Fibroblast of lung (primary cell): ENCODE data around the gene BLOC1S6. TPM values are rescaled to one million over a fixed set of nuclear protein-coding genes. Genes with fewer than 3 reads are reported as not detected.
"Not testable (repeated sequence)": the region's sequence is repeated elsewhere in the genome, so short reads cannot be mapped to it uniquely, and the experiment has no call there.

ENCODE experiments used
- DNase-seq, 2 donors: peaks; one replicate each; pipeline versions ENCODE4 v3.0.0 to v3.0.0-alpha.2; 2010; ENCODE audit warnings: low read depth in 2 of 2
- H2AFZ ChIP-seq: 2 replicates; pipeline ENCODE4 v1.5.1; 2012; ENCODE audit warnings: low read length, control low read depth, inconsistent platforms
- H3K27ac ChIP-seq: 2 replicates; pipeline ENCODE4 v1.5.1; 2011; ENCODE audit warnings: low read length, control low read depth; ENCODE audit not compliant: insufficient read depth
- H3K27me3 ChIP-seq: 2 replicates; pipeline ENCODE4 v1.5.1; 2011; ENCODE audit warnings: mild to moderate bottlenecking, low read length; ENCODE audit not compliant: control insufficient read depth, insufficient read depth
- H3K36me3 ChIP-seq: 2 replicates; pipeline ENCODE4 v1.5.1; 2011; ENCODE audit warnings: low read length; ENCODE audit not compliant: control insufficient read depth, insufficient read depth
- H3K4me1 ChIP-seq: 2 replicates; pipeline ENCODE4 v1.5.1; 2011; ENCODE audit warnings: low read length; ENCODE audit not compliant: control insufficient read depth, insufficient read depth; ENCODE audit errors: extremely low read depth
- H3K4me2 ChIP-seq: 2 replicates; pipeline ENCODE4 v1.5.1; 2011; ENCODE audit warnings: low read length, control low read depth; ENCODE audit not compliant: insufficient read depth; ENCODE audit errors: extremely low read depth
- H3K4me3 ChIP-seq, 4 experiments: fragments of 200-600 bp in 1 of 4; sonication (generic) in 1 of 4; replicated peaks in 1 of 4; 2 replicates each; pipeline ENCODE4 v1.5.1; 2011 to 2016; ENCODE audit warnings: low read length in 4 of 4, low read depth in 3 of 4, mild to moderate bottlenecking in 3 of 4, control low read depth in 2 of 4, inconsistent platforms in 1 of 4, mixed read lengths in 1 of 4; ENCODE audit not compliant: insufficient read depth in 1 of 4; ENCODE audit errors: control extremely low read depth in 1 of 4
- H3K79me2 ChIP-seq: 2 replicates; pipeline ENCODE4 v1.5.1; 2012; ENCODE audit warnings: mild to moderate bottlenecking, low read length, inconsistent platforms; ENCODE audit not compliant: control insufficient read depth, insufficient read depth
- H3K9ac ChIP-seq: 2 replicates; pipeline ENCODE4 v1.5.1; 2011; ENCODE audit warnings: mild to moderate bottlenecking, low read length, control low read depth; ENCODE audit not compliant: insufficient read depth
- H3K9me3 ChIP-seq: 2 replicates; pipeline ENCODE4 v1.5.1; 2012; ENCODE audit warnings: low read depth, low read length; ENCODE audit not compliant: control insufficient read depth, insufficient read depth
- H4K20me1 ChIP-seq: 2 replicates; pipeline ENCODE4 v1.5.1; 2011; ENCODE audit warnings: low read length; ENCODE audit not compliant: control insufficient read depth, insufficient read depth; ENCODE audit errors: extremely low read depth
- CTCF ChIP-seq, 2 donors: IDR thresholded peaks in 1 of 2; conservative IDR thresholded peaks in 1 of 2; 1 replicate in 1 of 2; 2 replicates in 1 of 2; pipeline ENCODE4 v1.5.1; 2011 to 2012; ENCODE audit warnings: low read length in 2 of 2, control low read depth in 1 of 2, inconsistent platforms in 1 of 2, low read depth in 1 of 2, mild to moderate bottlenecking in 1 of 2
- EZH2 ChIP-seq: IDR thresholded peaks from 2 replicates; pipeline ENCODE4 v1.5.1; 2012; ENCODE audit warnings: low read length, control low read depth, mild to moderate bottlenecking; ENCODE audit errors: missing control alignments
- polyA plus RNA-seq, 2 donors: library from polyadenylated mRNA; depleted of rRNA in 1 of 2; stranded (reverse) in 1 of 2; unstranded in 1 of 2; fragments of >200 nt; gene quantifications; 2 replicates each; pipeline ENCODE4 v1.2.1, GENCODE V29; 2011 to 2012; ENCODE audit warnings: missing spikeins in 1 of 2
- total RNA-seq: library from RNA; depleted of rRNA; stranded (reverse); fragments of >200 nt; gene quantifications from 2 replicates; pipeline ENCODE4 v1.2.1, GENCODE V29; 2014

The BLOC1S6 gene
- total and polyA plus RNA-seq, 2 donors (not counting 1 experiment from before 2014, with no cell fraction given): 38.3 to 84.6 TPM

- no peaks in the 10 kb centered on the region for H3K79me2 ChIP-seq
- H3K9ac ChIP-seq: no peak overlapping the region
- no peaks in the 10 kb centered on the region for H3K36me3 ChIP-seq
- no peaks in the 10 kb centered on the region for H4K20me1 ChIP-seq
- no peak for TF ChIP-seq EZH2
- no peak for TF ChIP-seq CTCF (conservative IDR thresholded peaks at IDR 0.05 in 1 of 2, IDR thresholded peaks at IDR 0.05 in 1 of 2; ENCODE audit: low read depth in 1 of 2, low read length in 2 of 2)
- H3K4me3 ChIP-seq: peak overlapping the region in 1 of 4 experiments; percentile 9
- DNase-seq: peak in 1 of 2 donors; percentile 55
- H3K4me1 ChIP-seq: peaks cover 23% of the 10 kb centered on the region
- no peaks in the 10 kb centered on the region for H3K9me3 ChIP-seq
- H3K27me3 ChIP-seq: no peaks in the 10 kb centered on the region
- H3K4me2 ChIP-seq: peak overlapping the region; percentile 13
- no peak overlapping the region for H2AFZ ChIP-seq
- H3K27ac ChIP-seq: peak overlapping the region; percentile 76
These were observed 59.0 kb downstream of the BLOC1S6 start for GRCh38 chr15:45646220-45646619.

GRCh38 chr15:45647828-45648227, 60.6 kb downstream of the BLOC1S6 start:
- H2AFZ ChIP-seq: no peak overlapping the region
- H3K36me3 ChIP-seq: no peaks in the 10 kb centered on the region
- no peak for DNase-seq
- H3K4me3 ChIP-seq: no peak overlapping the region
- no peak overlapping the region for H3K9ac ChIP-seq
- H3K4me1 ChIP-seq: peaks cover 14% of the 10 kb centered on the region
- H3K27me3 ChIP-seq: no peaks in the 10 kb centered on the region
- H3K4me2 ChIP-seq: no peak overlapping the region
- H3K27ac ChIP-seq: no peak overlapping the region
- no peaks in the 10 kb centered on the region for H3K79me2 ChIP-seq
- no peaks in the 10 kb centered on the region for H3K9me3 ChIP-seq
- no peaks in the 10 kb centered on the region for H4K20me1 ChIP-seq
- no peak for TF ChIP-seq CTCF (conservative IDR thresholded peaks at IDR 0.05 in 1 of 2, IDR thresholded peaks at IDR 0.05 in 1 of 2; ENCODE audit: low read depth in 1 of 2, low read length in 2 of 2)
- no peak for TF ChIP-seq EZH2

GRCh38 chr15:45648521-45649200, 61.5 kb downstream of the BLOC1S6 start:
- Histone ChIP-seq H3K4me3 (no peak overlapping the region), H3K27ac (peak overlapping the region; percentile 48), H3K9me3 (no peaks in the 10 kb centered on the region), H3K4me1 (peaks cover 13% of the 10 kb centered on the region), H2AFZ (no peak overlapping the region), H3K27me3 (no peaks in the 10 kb centered on the region), H3K36me3 (no peaks in the 10 kb centered on the region), H4K20me1 (no peaks in the 10 kb centered on the region), H3K4me2 (peak overlapping the region; percentile 30), H3K9ac (no peak overlapping the region), H3K79me2 (no peaks in the 10 kb centered on the region)
- peak in 1 of 2 donors; percentile 76 for DNase-seq
- no peak for TF ChIP-seq EZH2

- not testable (repeated sequence) for DNase-seq, H2AFZ ChIP-seq, H3K9me3 ChIP-seq, H3K27me3 ChIP-seq, H3K27ac ChIP-seq, H3K4me2 ChIP-seq, H3K79me2 ChIP-seq, H3K4me3 ChIP-seq, H3K36me3 ChIP-seq, H3K9ac ChIP-seq, H4K20me1 ChIP-seq
- H3K4me1 ChIP-seq: peaks cover 12% of the 10 kb centered on the region
These were observed 62.8 kb downstream of the BLOC1S6 start for GRCh38 chr15:45650007-45650406.
